IMR-90 (cell line): ENCODE data around the gene CEBPA. TPM values are rescaled to one million over a fixed set of nuclear protein-coding genes. Genes with fewer than 3 reads are reported as not detected.

Experiments
- ATAC-seq: fragments of 200-7000 bp; cut with Tn5 transposase; 2 replicates; pipeline ENCODE4 v1.9.1; 2020; ENCODE audit warnings: low read depth, mild to moderate bottlenecking, moderate library complexity
- BruUV-seq: library from RNA; stranded (reverse); fragments of 400-500 nt; replicated peaks from 2 replicates; lab custom pipeline; 2021; lab: Mats Ljungman, UMichigan
- CTCF ChIA-PET: fragments of 300-600 bp; formaldehyde crosslinking; extraction: SDS; loops from one replicate; lab custom pipeline; 2021; ENCODE audit warnings: antibody characterized with exemption; lab: Yijun Ruan, JAX
- POLR2A ChIA-PET: fragments of 300-600 bp; sonication (Branson Sonifier 250); formaldehyde crosslinking; loops from one replicate; lab custom pipeline; 2022; ENCODE audit warnings: antibody characterized with exemption; ENCODE audit not compliant: unreplicated experiment; lab: Charles Lee
- DNase-seq: peaks from one replicate; pipeline ENCODE4 v3.0.0; 2013
- H2AFZ ChIP-seq: replicated peaks from 2 replicates; pipeline ENCODE3; 2013; ENCODE audit warnings: low read length, mild to moderate bottlenecking; ENCODE audit not compliant: poor library complexity
- H2AK5ac ChIP-seq: 2 replicates; pipeline ENCODE4 v1.6.1; 2013; ENCODE audit warnings: low read depth, low read length, inconsistent platforms
- H2AK9ac ChIP-seq: replicated peaks from 2 replicates; pipeline ENCODE3; 2013; ENCODE audit warnings: mild to moderate bottlenecking, low read depth, low read length, moderate library complexity; ENCODE audit not compliant: poor library complexity
- H2BK120ac ChIP-seq: 2 replicates; pipeline ENCODE4 v1.6.1; 2013; ENCODE audit warnings: low read depth, low read length, inconsistent platforms
- H2BK15ac ChIP-seq: 3 replicates; pipeline ENCODE4 v1.6.1; 2013; ENCODE audit warnings: low read depth, low read length, inconsistent platforms
- H2BK20ac ChIP-seq: 2 replicates; pipeline ENCODE4 v1.6.1; 2013; ENCODE audit warnings: low read depth, mild to moderate bottlenecking, inconsistent platforms, low read length, moderate library complexity
- H2BK5ac ChIP-seq: 2 replicates; pipeline ENCODE4 v1.6.1; 2013; ENCODE audit warnings: mild to moderate bottlenecking, low read depth, low read length, inconsistent platforms; ENCODE audit not compliant: poor library complexity, severe bottlenecking
- H3K14ac ChIP-seq: replicated peaks from 2 replicates; pipeline ENCODE4 v1.6.1; 2013; ENCODE audit warnings: low read depth, low read length, inconsistent platforms
- H3K18ac ChIP-seq: 2 replicates; pipeline ENCODE4 v1.6.1; 2013; ENCODE audit warnings: low read depth, low read length, control low read depth
- H3K23ac ChIP-seq: 2 replicates; pipeline ENCODE4 v1.6.1; 2013; ENCODE audit warnings: low read depth, low read length, inconsistent platforms
- H3K27ac ChIP-seq: 2 replicates; pipeline ENCODE4 v1.5.1; 2013; ENCODE audit warnings: mild to moderate bottlenecking, control low read depth, low read length; ENCODE audit not compliant: insufficient read depth
- H3K27me3 ChIP-seq: 2 replicates; pipeline ENCODE4 v1.6.1; 2013; ENCODE audit warnings: low read length; ENCODE audit not compliant: control insufficient read depth, insufficient read depth
- H3K36me3 ChIP-seq: 2 replicates; pipeline ENCODE4 v1.6.1; 2013; ENCODE audit warnings: low read length, mixed read lengths; ENCODE audit not compliant: control insufficient read depth, insufficient read depth
- H3K4ac ChIP-seq: 2 replicates; pipeline ENCODE4 v1.6.1; 2013; ENCODE audit warnings: low read depth, low read length, inconsistent platforms
- H3K4me1 ChIP-seq: 2 replicates; pipeline ENCODE4 v1.6.1; 2013; ENCODE audit warnings: low read length, mixed read lengths; ENCODE audit not compliant: control insufficient read depth, insufficient read depth
- H3K4me2 ChIP-seq: 2 replicates; pipeline ENCODE4 v1.6.1; 2013; ENCODE audit warnings: low read depth, mild to moderate bottlenecking, control low read depth, low read length, moderate library complexity
- H3K4me3 ChIP-seq: 2 replicates; pipeline ENCODE4 v1.5.1; 2013; ENCODE audit warnings: low read depth, mild to moderate bottlenecking, control low read depth, low read length, moderate library complexity; ENCODE audit not compliant: insufficient read depth
- H3K56ac ChIP-seq: 2 replicates; pipeline ENCODE4 v1.6.1; 2013; ENCODE audit warnings: low read length, inconsistent platforms; ENCODE audit not compliant: insufficient read depth; ENCODE audit errors: extremely low read depth
- H3K79me1 ChIP-seq, 2 experiments: 2 replicates each; pipeline ENCODE4 v1.6.1; 2013; ENCODE audit warnings: low read length in 2 of 2, inconsistent platforms in 1 of 2, low read depth in 1 of 2
- H3K9ac ChIP-seq: 2 replicates; pipeline ENCODE4 v1.6.1; 2013; ENCODE audit warnings: low read depth, low read length, control low read depth
- H3K9me1 ChIP-seq: 2 replicates; pipeline ENCODE4 v1.6.1; 2013; ENCODE audit warnings: low read length, inconsistent platforms; ENCODE audit not compliant: insufficient read depth
- H3K9me3 ChIP-seq: 2 replicates; pipeline ENCODE4 v1.6.1; 2013; ENCODE audit warnings: low read length; ENCODE audit not compliant: control insufficient read depth, insufficient read depth
- H4K20me1 ChIP-seq: 2 replicates; pipeline ENCODE4 v1.6.1; 2013; ENCODE audit warnings: low read length, inconsistent platforms; ENCODE audit not compliant: insufficient read depth
- H4K5ac ChIP-seq: 2 replicates; pipeline ENCODE4 v1.6.1; 2013; ENCODE audit warnings: mild to moderate bottlenecking, low read depth, low read length, control low read depth
- H4K8ac ChIP-seq, 2 experiments: 2 replicates each; pipeline ENCODE4 v1.6.1; 2013; ENCODE audit warnings: low read depth in 2 of 2, low read length in 2 of 2, control low read depth in 1 of 2, inconsistent platforms in 1 of 2
- H4K91ac ChIP-seq: 2 replicates; pipeline ENCODE4 v1.6.1; 2013; ENCODE audit warnings: low read depth, low read length, inconsistent platforms; ENCODE audit not compliant: insufficient read depth
- BHLHE40 ChIP-seq: fragments of 150-350 bp; IDR thresholded peaks from 2 replicates; pipeline ENCODE4 v1.6.1; 2016; ENCODE audit warnings: mild to moderate bottlenecking, low read depth, low read length
- CEBPB ChIP-seq: IDR thresholded peaks from 2 replicates; pipeline ENCODE4 v1.6.1; 2012; ENCODE audit warnings: low read depth, low read length, improper control_type of control experiment
- CHD1 ChIP-seq: IDR thresholded peaks from 2 replicates; pipeline ENCODE4 v1.6.1; 2012; ENCODE audit warnings: low read depth, low read length, improper control_type of control experiment
- FOS ChIP-seq: fragments of 150-350 bp; IDR thresholded peaks from 2 replicates; pipeline ENCODE4 v1.6.1; 2016; ENCODE audit warnings: low read depth, low read length
- MAFK ChIP-seq: IDR thresholded peaks from 2 replicates; pipeline ENCODE4 v1.6.1; 2012; ENCODE audit warnings: low read depth, low read length, improper control_type of control experiment
- MXI1 ChIP-seq: IDR thresholded peaks from 2 replicates; pipeline ENCODE4 v1.6.1; 2012; ENCODE audit warnings: low read depth, mild to moderate bottlenecking, low read length, moderate library complexity, borderline replicate concordance
- NFE2L2 ChIP-seq: fragments of 150-350 bp; IDR thresholded peaks from 2 replicates; pipeline ENCODE4 v1.6.1; 2016; ENCODE audit warnings: low read depth, mild to moderate bottlenecking, low read length
- RAD21 ChIP-seq: IDR thresholded peaks from 2 replicates; pipeline ENCODE4 v1.6.1; 2012; ENCODE audit warnings: low read length, improper control_type of control experiment
- RCOR1 ChIP-seq: IDR thresholded peaks from 2 replicates; pipeline ENCODE4 v1.6.1; 2012; ENCODE audit warnings: mild to moderate bottlenecking, low read length, improper control_type of control experiment; ENCODE audit not compliant: insufficient replicate concordance
- RFX5 ChIP-seq: IDR thresholded peaks from 2 replicates; pipeline ENCODE4 v1.8.0; 2012; ENCODE audit warnings: low read depth, mild to moderate bottlenecking, low read length, moderate library complexity
- SMC3 ChIP-seq: fragments of 150-350 bp; IDR thresholded peaks from 2 replicates; pipeline ENCODE4 v1.6.1; 2016; ENCODE audit warnings: low read depth, mild to moderate bottlenecking, antibody characterized with exemption, low read length, moderate library complexity
- USF2 ChIP-seq: fragments of 150-350 bp; IDR thresholded peaks from 2 replicates; pipeline ENCODE4 v1.6.1; 2017; ENCODE audit warnings: mild to moderate bottlenecking, antibody characterized with exemption, low read length, low read depth
- WGBS, 2 experiments: methylation state at CpG; one replicate each; pipeline versions ENCODE4 v1.1.5 to v1.1.7; 2013; ENCODE audit warnings: missing lambda C conversion rate in 2 of 2; ENCODE audit not compliant: insufficient read length in 1 of 2; ENCODE audit errors: extremely low coverage in 2 of 2; 5-methylcytosine and 5-hydroxymethylcytosine counted together
- dilution Hi-C: fragments of 300-500 bp; cut with HindIII; formaldehyde crosslinking; loops from one replicate; pipeline ENCODE4 v1.14.3; 2018; ENCODE audit warnings: low sequenced_read_pairs; ENCODE audit not compliant: unreplicated experiment
- in situ Hi-C: fragments of 300-500 bp; cut with MboI; formaldehyde crosslinking; loops from 3 replicates; pipeline ENCODE4 v1.14.3; 2019; ENCODE audit warnings: low sequenced_read_pairs, inconsistent platforms, mixed read lengths
- intact Hi-C: fragments of 100-400 bp; cut with micrococcal nuclease; formaldehyde crosslinking; loops from 2 replicates; pipeline ENCODE4 v1.10.0; 2022
- polyA plus RNA-seq, 3 experiments: library from polyadenylated mRNA; depleted of rRNA; stranded (reverse); fragments of >200 nt; gene quantifications; 2 replicates each; pipeline ENCODE4 v1.2.3, GENCODE V29; 2012; ENCODE audit warnings: low replicate concordance in 1 of 3
- total RNA-seq: library from RNA; depleted of rRNA; stranded (reverse); fragments of >200 nt; gene quantifications from 2 replicates; pipeline ENCODE4 v1.2.3, GENCODE V29; 2012
- TF ChIP-seq, protein P1 (sequence below): fragments of 150-350 bp; IDR thresholded peaks from 2 replicates; pipeline ENCODE4 v1.6.1; 2016; ENCODE audit warnings: low read depth, mild to moderate bottlenecking, low read length, moderate library complexity, borderline replicate concordance
- TF ChIP-seq, protein P2 (sequence below): conservative IDR thresholded peaks from 2 replicates; pipeline ENCODE4 v1.5.1; 2012; ENCODE audit warnings: mild to moderate bottlenecking, low read depth, low read length, improper control_type of control experiment

CEBPA gene
- total and polyA plus RNA-seq, 2 of the 4 experiments (the other 2 are of a cell fraction), result under 0.01 to 0.09 TPM

DNA sequence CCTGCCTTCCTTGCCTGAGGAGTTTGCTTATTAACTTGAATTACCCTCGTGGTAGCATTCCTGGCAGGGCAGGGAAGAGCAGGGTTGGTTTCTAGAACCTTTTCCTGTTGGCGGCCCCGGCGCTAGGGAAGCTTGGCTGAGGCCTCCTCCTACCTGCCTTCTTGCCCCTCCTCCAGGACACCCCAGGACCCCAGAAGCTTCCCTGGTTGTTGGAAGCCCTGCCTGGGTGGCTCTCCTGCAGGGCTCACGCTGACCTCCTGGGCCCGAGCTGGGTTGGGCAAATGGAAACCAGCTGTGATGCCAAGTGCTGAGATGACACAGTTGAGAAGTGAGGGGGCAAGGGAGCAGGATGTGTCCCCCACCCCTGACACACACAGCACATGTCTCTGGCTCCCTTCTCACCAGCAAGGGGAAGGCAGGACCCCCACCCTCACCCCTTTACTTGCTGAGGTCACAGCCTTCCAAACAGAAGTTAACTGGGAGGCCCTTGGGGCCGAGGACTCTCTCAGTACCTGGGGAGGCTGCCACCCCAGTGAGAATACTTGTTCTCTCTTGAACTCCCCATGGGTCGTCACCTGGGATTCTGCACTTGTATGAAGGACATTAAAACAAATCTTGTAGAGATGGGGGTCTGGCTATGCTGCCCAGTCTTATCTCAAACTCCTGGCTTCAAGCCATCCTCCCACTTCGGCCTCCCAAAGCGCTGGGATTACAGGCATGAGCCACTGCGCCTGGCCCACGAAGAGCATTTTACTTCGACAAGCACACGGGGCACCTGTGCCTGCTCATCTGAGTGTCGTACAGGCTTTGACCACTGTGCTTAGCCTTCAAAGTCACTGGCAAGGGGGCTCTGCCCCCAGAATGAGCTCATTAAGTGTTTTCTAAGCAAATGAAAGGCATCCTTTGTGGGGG, 10.5 kb downstream of the CEBPA start:
- no peak overlapping the region for H3K14ac ChIP-seq
- H3K9ac ChIP-seq, result no peak overlapping the region
- peaks cover 25% of the 10 kb centered on the region for H3K27me3 ChIP-seq
- H3K56ac ChIP-seq, result no peak overlapping the region
- no peak overlapping the region for H2BK5ac ChIP-seq
- intact Hi-C loops (no loop called here), in situ Hi-C loops (no loop called here), dilution Hi-C loops (no loop called here)
- H2AK9ac ChIP-seq, result no peak overlapping the region
- ChIA-PET POLR2A (no interaction called here), CTCF (no interaction called here)
- no peak overlapping the region for H2AK5ac ChIP-seq
- no peaks in the 10 kb centered on the region for H3K9me1 ChIP-seq
- BruUV-seq, result no TSS peak
- H3K79me1 ChIP-seq, result no peaks in the 10 kb centered on the region
- H3K23ac ChIP-seq, result no peak overlapping the region
- no peak overlapping the region for H2AFZ ChIP-seq
- no peak overlapping the region for H2BK20ac ChIP-seq
- H4K91ac ChIP-seq, result no peak overlapping the region
- H3K4me1 ChIP-seq, result peaks cover 3% of the 10 kb centered on the region; the same call in 1 of the 2 replicates
- peaks cover 8% of the 10 kb centered on the region; the same call in 1 of the 2 replicates for H3K9me3 ChIP-seq
- H3K4ac ChIP-seq, result no peak overlapping the region
- no peak overlapping the region for H3K27ac ChIP-seq
- no peaks in the 10 kb centered on the region for H3K36me3 ChIP-seq
- ATAC-seq (no peak), DNase-seq (no peak)
- no peak overlapping the region for H2BK120ac ChIP-seq
- H3K4me2 ChIP-seq, result no peak overlapping the region
- H2BK15ac ChIP-seq, result no peak overlapping the region
- WGBS, 2 experiments, result 84% methylated on average over 5 of the region's 15 CpGs; no CpG with 5 or more reads in 1 of the 2 experiments
- no peak overlapping the region for H3K4me3 ChIP-seq
- H4K8ac ChIP-seq, result no peak overlapping the region
- H4K20me1 ChIP-seq, result no peaks in the 10 kb centered on the region
- no peak overlapping the region for H3K18ac ChIP-seq
- H4K5ac ChIP-seq, result no peak overlapping the region
- no peak for TF ChIP-seq CEBPB
- TF ChIP-seq MXI1, result no peak
- TF ChIP-seq CHD1, result no peak
- no peak for TF ChIP-seq RCOR1
- no peak for TF ChIP-seq FOS
- TF ChIP-seq RAD21, result no peak
- no peak for TF ChIP-seq SMC3
- TF ChIP-seq, protein P1, sequence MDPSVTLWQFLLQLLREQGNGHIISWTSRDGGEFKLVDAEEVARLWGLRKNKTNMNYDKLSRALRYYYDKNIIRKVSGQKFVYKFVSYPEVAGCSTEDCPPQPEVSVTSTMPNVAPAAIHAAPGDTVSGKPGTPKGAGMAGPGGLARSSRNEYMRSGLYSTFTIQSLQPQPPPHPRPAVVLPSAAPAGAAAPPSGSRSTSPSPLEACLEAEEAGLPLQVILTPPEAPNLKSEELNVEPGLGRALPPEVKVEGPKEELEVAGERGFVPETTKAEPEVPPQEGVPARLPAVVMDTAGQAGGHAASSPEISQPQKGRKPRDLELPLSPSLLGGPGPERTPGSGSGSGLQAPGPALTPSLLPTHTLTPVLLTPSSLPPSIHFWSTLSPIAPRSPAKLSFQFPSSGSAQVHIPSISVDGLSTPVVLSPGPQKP, result no peak
- TF ChIP-seq BHLHE40, result no peak
- no peak for TF ChIP-seq NFE2L2
- no peak for TF ChIP-seq MAFK
- TF ChIP-seq USF2, result no peak
- TF ChIP-seq RFX5, result no peak
- TF ChIP-seq, protein P2, sequence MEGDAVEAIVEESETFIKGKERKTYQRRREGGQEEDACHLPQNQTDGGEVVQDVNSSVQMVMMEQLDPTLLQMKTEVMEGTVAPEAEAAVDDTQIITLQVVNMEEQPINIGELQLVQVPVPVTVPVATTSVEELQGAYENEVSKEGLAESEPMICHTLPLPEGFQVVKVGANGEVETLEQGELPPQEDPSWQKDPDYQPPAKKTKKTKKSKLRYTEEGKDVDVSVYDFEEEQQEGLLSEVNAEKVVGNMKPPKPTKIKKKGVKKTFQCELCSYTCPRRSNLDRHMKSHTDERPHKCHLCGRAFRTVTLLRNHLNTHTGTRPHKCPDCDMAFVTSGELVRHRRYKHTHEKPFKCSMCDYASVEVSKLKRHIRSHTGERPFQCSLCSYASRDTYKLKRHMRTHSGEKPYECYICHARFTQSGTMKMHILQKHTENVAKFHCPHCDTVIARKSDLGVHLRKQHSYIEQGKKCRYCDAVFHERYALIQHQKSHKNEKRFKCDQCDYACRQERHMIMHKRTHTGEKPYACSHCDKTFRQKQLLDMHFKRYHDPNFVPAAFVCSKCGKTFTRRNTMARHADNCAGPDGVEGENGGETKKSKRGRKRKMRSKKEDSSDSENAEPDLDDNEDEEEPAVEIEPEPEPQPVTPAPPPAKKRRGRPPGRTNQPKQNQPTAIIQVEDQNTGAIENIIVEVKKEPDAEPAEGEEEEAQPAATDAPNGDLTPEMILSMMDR, result no peak
